IPS-15b (cell line): Measurements from ENCODE around the gene CD300LG.
"Not testable (repeated sequence)": the region's sequence is repeated elsewhere in the genome, so short reads cannot be mapped to it uniquely, and the experiment has no call there.

ENCODE experiments used
- H3K27me3 ChIP-seq: one replicate; pipeline ENCODE4 v1.6.1; 2013; ENCODE audit warnings: low read length; ENCODE audit not compliant: control insufficient read depth, insufficient read depth
- H3K36me3 ChIP-seq: one replicate; pipeline ENCODE4 v1.6.1; 2013; ENCODE audit warnings: low read length; ENCODE audit not compliant: control insufficient read depth, insufficient read depth
- H3K4me1 ChIP-seq: one replicate; pipeline ENCODE4 v1.6.1; 2013; ENCODE audit warnings: mild to moderate bottlenecking, low read length; ENCODE audit not compliant: control insufficient read depth, insufficient read depth
- H3K4me3 ChIP-seq: one replicate; pipeline ENCODE4 v1.5.1; 2013; ENCODE audit warnings: low read depth, low read length
- H3K9ac ChIP-seq: one replicate; pipeline ENCODE4 v1.6.1; 2013; ENCODE audit warnings: low read depth, mild to moderate bottlenecking, low read length
- H3K9me3 ChIP-seq: one replicate; pipeline ENCODE4 v1.6.1; 2013; ENCODE audit warnings: mild to moderate bottlenecking, low read length; ENCODE audit not compliant: control insufficient read depth, insufficient read depth

Gene CD300LG

GRCh38 chr17:43846963-43847371 is at the start of gene CD300LG:
Gene CD300LG, plus strand, starts transcription at chr17:43847176. Its CDS starts 41 bp downstream, at chr17:43847217.
- no peaks in the 10 kb centered on the region for H3K36me3 ChIP-seq
- no peak within 1 kb of the TSS for H3K9ac ChIP-seq
- no peaks in the 10 kb centered on the region for H3K9me3 ChIP-seq
- H3K27me3 ChIP-seq, result peaks cover 12% of the 10 kb centered on the region
- H3K4me1 ChIP-seq, result no peaks in the 10 kb centered on the region
- peak within 1 kb of the TSS; percentile 48 for H3K4me3 ChIP-seq

- H3K4me1 ChIP-seq, H3K27me3 ChIP-seq, H3K36me3 ChIP-seq, H3K9me3 ChIP-seq, H3K9ac ChIP-seq, H3K4me3 ChIP-seq: not testable (repeated sequence)
These were observed 49.0 kb upstream of the CD300LG start for GRCh38 chr17:43798024-43798423.

GRCh38 chr17:43799047-43799446 is 47.9 kb upstream of the CD300LG start:
- H3K9me3 ChIP-seq, result no peaks in the 10 kb centered on the region
- no peak overlapping the region for H3K9ac ChIP-seq
- H3K4me3 ChIP-seq, result no peak overlapping the region
- H3K36me3 ChIP-seq, result no peaks in the 10 kb centered on the region
- no peaks in the 10 kb centered on the region for H3K27me3 ChIP-seq
- peaks cover 14% of the 10 kb centered on the region for H3K4me1 ChIP-seq

- Histone ChIP-seq H3K27me3 (no peaks in the 10 kb centered on the region), H3K4me1 (peaks cover 18% of the 10 kb centered on the region), H3K9ac (no peak overlapping the region), H3K9me3 (no peaks in the 10 kb centered on the region), H3K4me3 (no peak overlapping the region), H3K36me3 (no peaks in the 10 kb centered on the region)
These were observed 46.2 kb upstream of the CD300LG start for GRCh38 chr17:43800736-43801135.

- H3K4me1 ChIP-seq, result peaks cover 18% of the 10 kb centered on the region
- no peaks in the 10 kb centered on the region for H3K27me3 ChIP-seq
- H3K36me3 ChIP-seq, result no peaks in the 10 kb centered on the region
- H3K9me3 ChIP-seq, result no peaks in the 10 kb centered on the region
- H3K4me3 ChIP-seq, result no peak overlapping the region
- H3K9ac ChIP-seq, result no peak overlapping the region
These were observed 45.1 kb upstream of the CD300LG start for GRCh38 chr17:43801844-43802243.

- Histone ChIP-seq H3K27me3 (no peaks in the 10 kb centered on the region), H3K36me3 (no peaks in the 10 kb centered on the region), H3K4me3 (no peak overlapping the region), H3K4me1 (peaks cover 18% of the 10 kb centered on the region), H3K9ac (peak overlapping the region; percentile 28), H3K9me3 (no peaks in the 10 kb centered on the region)
These were observed 43.2 kb upstream of the CD300LG start for GRCh38 chr17:43803758-43804157.

GRCh38 chr17:43805117-43805516 is 41.9 kb upstream of the CD300LG start:
- H3K4me1 ChIP-seq, result peaks cover 18% of the 10 kb centered on the region
- H3K4me3 ChIP-seq, result no peak overlapping the region
- H3K36me3 ChIP-seq, result no peaks in the 10 kb centered on the region
- no peaks in the 10 kb centered on the region for H3K27me3 ChIP-seq
- H3K9ac ChIP-seq, result no peak overlapping the region
- H3K9me3 ChIP-seq, result no peaks in the 10 kb centered on the region

GRCh38 chr17:43808076-43808475 is 38.9 kb upstream of the CD300LG start:
- H3K4me1 ChIP-seq, result peaks cover 20% of the 10 kb centered on the region
- H3K9me3 ChIP-seq, result no peaks in the 10 kb centered on the region
- no peak overlapping the region for H3K9ac ChIP-seq
- no peak overlapping the region for H3K4me3 ChIP-seq
- H3K36me3 ChIP-seq, result peaks cover 3% of the 10 kb centered on the region
- no peaks in the 10 kb centered on the region for H3K27me3 ChIP-seq

GRCh38 chr17:43809121-43809520 is 37.9 kb upstream of the CD300LG start:
- Histone ChIP-seq H3K4me1 (peaks cover 16% of the 10 kb centered on the region), H3K27me3 (no peaks in the 10 kb centered on the region), H3K9me3 (no peaks in the 10 kb centered on the region), H3K9ac (no peak overlapping the region), H3K4me3 (no peak overlapping the region), H3K36me3 (peaks cover 3% of the 10 kb centered on the region)

GRCh38 chr17:43810226-43810715 is 36.7 kb upstream of the CD300LG start:
- peaks cover 12% of the 10 kb centered on the region for H3K4me1 ChIP-seq
- no peak overlapping the region for H3K9ac ChIP-seq
- H3K4me3 ChIP-seq, result no peak overlapping the region
- no peaks in the 10 kb centered on the region for H3K9me3 ChIP-seq
- H3K27me3 ChIP-seq, result no peaks in the 10 kb centered on the region
- peaks cover 3% of the 10 kb centered on the region for H3K36me3 ChIP-seq

- H3K9me3 ChIP-seq, result no peaks in the 10 kb centered on the region
- H3K9ac ChIP-seq, result no peak overlapping the region
- H3K36me3 ChIP-seq, result peaks cover 3% of the 10 kb centered on the region
- peaks cover 12% of the 10 kb centered on the region for H3K4me1 ChIP-seq
- no peak overlapping the region for H3K4me3 ChIP-seq
- no peaks in the 10 kb centered on the region for H3K27me3 ChIP-seq
These were observed 36.2 kb upstream of the CD300LG start for GRCh38 chr17:43810823-43811222.

GRCh38 chr17:43812396-43813265 is 34.3 kb upstream of the CD300LG start:
- H3K9ac ChIP-seq, result no peak overlapping the region
- no peaks in the 10 kb centered on the region for H3K27me3 ChIP-seq
- H3K9me3 ChIP-seq, result no peaks in the 10 kb centered on the region
- peaks cover 12% of the 10 kb centered on the region for H3K4me1 ChIP-seq
- peaks cover 3% of the 10 kb centered on the region for H3K36me3 ChIP-seq
- H3K4me3 ChIP-seq, result no peak overlapping the region
